Keratinocyte (primary cell): ENCODE data around the gene ATP13A3.

Source experiments
- CTCF ChIP-seq, 3 experiments: IDR thresholded peaks in 1 of 3; conservative IDR thresholded peaks in 1 of 3; optimal IDR thresholded peaks in 1 of 3; 2 replicates in 2 of 3; 3 replicates in 1 of 3; pipeline versions ENCODE3 to v1.5.1; 2011; ENCODE audit warnings: low read length in 3 of 3, mild to moderate bottlenecking in 3 of 3, moderate library complexity in 2 of 3, control low read depth in 1 of 3, inconsistent platforms in 1 of 3; ENCODE audit not compliant: insufficient read depth in 2 of 3; ENCODE audit errors: extremely low read depth in 1 of 3
- EZH2 ChIP-seq: IDR thresholded peaks from one replicate; pipeline ENCODE4 v1.6.1; 2012; ENCODE audit warnings: inconsistent platforms, mild to moderate bottlenecking, low read length, moderate library complexity

- no peak for TF ChIP-seq CTCF (optimal IDR thresholded peaks at IDR 0.05 in 1 of 3, IDR thresholded peaks at IDR 0.05 in 1 of 3, conservative IDR thresholded peaks at IDR 0.05 in 1 of 3; ENCODE audit: extremely low read depth in 1 of 3, insufficient read depth in 2 of 3, low read length in 3 of 3)
- TF ChIP-seq EZH2 = no peak
These were observed 35.8 kb upstream of the ATP13A3 start for GRCh38 chr3:194522579-194523046.
